Lower leg skin (tissue), 3 donors: ENCODE data around the gene PNO1.

Experiments
- CTCF ChIP-seq, 3 donors: fragments of 450-650 bp; IDR thresholded peaks; one replicate each; pipeline ENCODE4 v1.5.1; 2016; ENCODE audit warnings: antibody characterized with exemption in 3 of 3, mild to moderate bottlenecking in 3 of 3, moderate library complexity in 2 of 3
- POLR2A ChIP-seq, 2 donors: fragments of 450-650 bp; IDR thresholded peaks; one replicate each; pipeline ENCODE4 v1.6.1; 2016 to 2017; ENCODE audit warnings: antibody characterized with exemption in 2 of 2, mild to moderate bottlenecking in 1 of 2, moderate library complexity in 1 of 2

- TF ChIP-seq CTCF (IDR thresholded peaks at IDR 0.05) (no peak), POLR2A (IDR thresholded peaks at IDR 0.05) (no peak)
Observed at GRCh38 chr2:68124321-68124720, 33.4 kb upstream of the PNO1 start.
